ENCODE data around the gene THPO.
A peak's percentile ranks its signal among the peaks of the same experiment; 100 is the strongest.

The THPO gene

DNA sequence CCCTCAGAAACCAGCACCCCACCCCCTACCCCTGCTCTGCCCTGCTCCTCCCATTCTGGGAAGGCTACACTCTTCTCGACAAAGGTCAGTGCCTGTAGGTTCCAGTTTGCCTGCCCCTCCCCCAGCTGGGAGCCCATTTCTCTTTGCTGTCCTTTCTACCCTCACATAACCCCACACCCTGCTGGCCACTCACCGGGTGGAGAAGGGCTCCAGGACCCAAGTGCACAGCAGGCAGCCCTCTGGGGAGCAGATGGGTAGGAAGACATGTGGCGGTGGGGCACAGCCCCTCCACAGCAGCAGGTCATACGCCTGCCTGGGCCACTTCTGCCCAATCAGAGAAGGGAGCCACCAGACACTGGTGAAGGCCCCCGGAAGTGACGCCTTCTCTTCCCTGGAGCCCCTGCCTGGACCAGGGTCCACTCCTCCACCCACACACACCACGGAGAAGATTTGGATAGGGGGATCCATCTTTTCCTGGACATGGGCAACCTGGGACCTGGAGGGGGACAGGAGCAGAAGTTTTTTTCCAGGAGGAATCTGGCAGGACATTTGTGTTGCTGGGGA, at the start of gene THPO:
Gene THPO (minus strand): TSS at position 326 of the 564 bp plus-strand sequence. CDS start 1,948 bp downstream, outside the sequence.
- no peak for DNase-seq

DNA sequence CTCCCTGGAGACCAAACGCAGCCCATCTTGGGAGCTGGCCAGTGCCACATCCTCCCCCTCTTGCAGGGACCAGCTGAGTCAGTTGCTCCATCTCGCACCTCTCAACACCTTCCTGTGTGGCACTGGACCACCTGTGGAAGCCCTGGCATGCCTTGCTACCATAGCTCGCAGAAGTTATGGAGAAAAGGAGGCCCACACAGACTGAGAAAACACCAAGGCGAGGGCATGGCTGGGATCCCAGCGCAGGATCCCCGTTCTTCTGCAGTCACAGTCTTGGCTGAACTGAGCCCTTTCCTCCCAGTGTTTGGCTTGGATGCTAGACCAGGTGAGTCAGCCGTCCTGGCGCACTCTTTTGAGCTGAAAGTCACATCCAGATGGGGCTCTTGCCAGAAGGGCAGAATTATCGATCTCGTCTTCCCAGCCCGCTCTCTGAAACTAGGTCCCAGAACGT, 48.7 kb upstream of the THPO start:
- DNase-seq: peak; percentile 70

- DNase-seq: no peak
These were observed 45.6 kb upstream of the THPO start for GRCh38 chr3:184423561-184423960.

GRCh38 chr3:184419171-184419570, 41.2 kb upstream of the THPO start:
- no peak for DNase-seq

DNA sequence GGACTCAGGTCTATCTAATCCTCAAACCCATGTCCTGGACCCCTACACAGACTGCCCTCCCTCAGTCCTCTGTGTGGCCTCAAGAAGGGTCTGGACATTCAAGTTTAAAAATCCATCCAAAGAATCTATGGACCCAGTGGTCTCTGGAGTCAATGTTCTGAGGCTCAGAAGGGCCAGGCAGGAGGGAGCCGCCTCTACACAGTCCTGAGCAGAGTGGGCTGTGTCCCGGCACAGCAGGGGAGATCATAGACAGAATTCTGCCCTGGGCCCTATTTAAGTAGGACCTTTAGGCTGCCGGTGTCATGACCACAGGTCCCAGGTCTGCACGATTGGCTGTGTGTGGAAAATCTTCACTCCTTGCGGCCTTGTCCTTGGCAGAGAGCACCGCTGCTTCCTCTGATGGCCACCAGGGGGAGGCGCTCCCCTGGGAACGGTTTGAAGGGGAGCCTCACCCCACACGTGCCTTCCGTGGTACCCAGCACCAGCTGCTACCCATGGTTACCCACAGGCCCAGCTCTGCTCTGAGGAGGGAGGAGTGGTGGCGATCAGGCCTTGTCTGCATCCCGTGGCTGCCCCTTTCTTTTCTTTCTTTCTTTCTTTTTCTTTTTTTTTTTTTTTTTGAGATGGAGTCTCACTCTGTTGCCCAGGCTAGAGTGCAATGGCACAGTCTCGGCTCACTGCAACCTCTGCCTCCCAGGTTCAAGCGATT, 39.8 kb upstream of the THPO start:
- peak; percentile 60 for DNase-seq

GRCh38 chr3:184415203-184415490, 37.1 kb upstream of the THPO start:
- DNase-seq: no peak

DNA sequence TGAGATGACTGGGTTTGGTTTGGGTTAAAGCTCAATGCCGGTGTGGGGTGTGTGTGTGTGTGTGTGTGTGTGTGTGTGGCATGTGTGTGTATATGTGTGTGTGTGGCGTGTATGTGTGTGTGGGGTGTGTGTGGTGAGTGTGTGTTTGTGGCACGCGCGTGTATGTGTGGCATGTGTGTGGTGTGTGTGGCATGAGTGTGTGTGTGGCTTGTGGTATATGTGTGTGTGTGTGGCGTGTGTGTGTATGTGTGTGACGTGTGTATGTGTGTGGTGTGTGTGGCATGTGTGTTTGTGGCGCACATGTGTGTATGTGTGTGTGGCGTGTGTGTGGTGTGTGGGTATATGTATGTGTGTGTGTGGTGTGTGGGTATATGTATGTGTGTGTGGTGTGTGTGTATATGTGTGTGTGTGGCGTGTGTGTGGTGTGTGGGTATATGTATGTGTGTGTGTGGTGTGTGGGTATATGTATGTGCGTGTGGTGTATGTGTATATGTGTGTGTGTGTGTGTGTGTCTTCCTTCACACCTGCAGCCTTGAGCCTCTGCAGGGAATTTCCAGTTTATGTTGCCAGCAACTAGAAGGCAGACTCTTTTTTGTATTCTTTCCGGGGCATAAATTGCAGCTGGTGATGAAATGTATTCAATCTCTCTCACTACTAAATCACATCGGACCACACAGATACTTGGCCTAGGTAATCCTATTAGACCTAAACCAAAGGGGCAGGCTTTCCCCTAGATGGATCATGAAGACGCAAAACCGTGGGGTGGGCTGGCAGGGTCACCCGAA, 36.6 kb upstream of the THPO start:
- no peak for DNase-seq

GRCh38 chr3:184409946-184410500, 32.0 kb upstream of the THPO start:
- no peak for DNase-seq

- DNase-seq: no peak
These were observed 31.4 kb upstream of the THPO start for GRCh38 chr3:184409331-184409926.

DNA sequence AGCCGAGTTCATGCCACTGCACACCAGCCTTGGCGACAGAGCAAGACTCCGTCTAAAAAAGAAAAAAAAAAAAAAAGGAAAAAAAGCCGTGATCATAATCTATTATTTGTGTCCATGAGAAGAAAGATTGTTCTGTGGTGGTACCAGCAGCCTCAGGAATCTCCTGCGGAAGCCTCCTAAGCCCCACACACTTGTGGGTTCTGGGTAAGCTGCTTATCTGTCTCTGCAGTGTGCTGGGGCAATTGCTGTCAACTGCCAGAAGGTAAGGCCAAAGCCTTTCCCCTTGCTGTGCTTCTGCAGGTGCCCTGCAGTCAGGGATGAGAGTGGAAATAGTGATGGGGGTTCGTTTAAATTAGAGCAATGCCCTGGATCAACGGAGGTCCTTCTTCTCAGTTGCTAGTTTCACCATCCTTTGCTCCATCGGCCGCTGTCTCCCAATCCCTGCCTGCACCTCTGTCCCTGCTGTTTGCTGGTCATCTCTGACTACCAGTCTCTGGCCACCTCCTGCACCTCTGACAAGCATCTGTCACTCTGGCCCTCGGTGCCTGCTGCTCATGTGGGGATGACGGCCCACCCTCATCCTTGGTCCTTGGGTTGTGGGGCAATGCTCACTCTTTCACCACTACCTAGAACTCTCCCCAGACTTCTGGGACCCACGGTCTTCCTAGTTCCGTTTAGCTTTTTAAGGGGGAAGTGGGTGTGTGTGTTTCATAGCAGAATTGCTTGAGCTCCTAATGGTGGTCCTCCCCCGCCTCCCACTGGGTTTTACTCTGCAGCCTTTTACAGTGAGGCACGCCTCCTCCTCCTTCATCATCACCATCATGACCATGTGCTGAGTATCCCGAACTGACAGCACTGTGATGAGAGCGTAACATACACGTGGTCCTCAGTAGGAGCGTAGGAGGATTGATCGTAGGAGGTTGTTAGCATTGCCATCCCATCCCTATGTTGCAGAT, 27.3 kb upstream of the THPO start:
- no peak for DNase-seq

GRCh38 chr3:184399410-184399809, 21.4 kb upstream of the THPO start:
- DNase-seq: no peak

- no peak for DNase-seq
These were observed 17.3 kb upstream of the THPO start for GRCh38 chr3:184395320-184395660.

DNA sequence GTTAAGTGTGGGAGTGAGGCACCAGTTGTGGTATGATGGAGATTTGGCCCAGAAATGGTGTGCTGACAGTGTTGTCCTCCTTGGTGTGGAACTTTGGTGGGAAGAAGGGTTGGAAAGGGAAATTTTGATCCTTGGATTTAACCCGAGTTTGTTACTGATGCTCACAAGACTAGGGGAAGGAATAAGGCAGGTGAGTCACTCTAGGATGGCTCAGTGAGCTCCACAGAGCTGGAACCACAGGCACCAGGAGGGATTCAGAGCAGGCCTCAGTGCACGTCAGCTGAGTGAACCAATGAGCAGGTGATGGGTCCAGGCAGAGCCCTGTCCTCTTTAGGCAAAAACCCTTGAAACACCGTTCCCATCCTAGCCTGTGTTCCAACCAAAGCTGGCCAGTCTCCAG, 13.3 kb upstream of the THPO start:
- no peak for DNase-seq

DNA sequence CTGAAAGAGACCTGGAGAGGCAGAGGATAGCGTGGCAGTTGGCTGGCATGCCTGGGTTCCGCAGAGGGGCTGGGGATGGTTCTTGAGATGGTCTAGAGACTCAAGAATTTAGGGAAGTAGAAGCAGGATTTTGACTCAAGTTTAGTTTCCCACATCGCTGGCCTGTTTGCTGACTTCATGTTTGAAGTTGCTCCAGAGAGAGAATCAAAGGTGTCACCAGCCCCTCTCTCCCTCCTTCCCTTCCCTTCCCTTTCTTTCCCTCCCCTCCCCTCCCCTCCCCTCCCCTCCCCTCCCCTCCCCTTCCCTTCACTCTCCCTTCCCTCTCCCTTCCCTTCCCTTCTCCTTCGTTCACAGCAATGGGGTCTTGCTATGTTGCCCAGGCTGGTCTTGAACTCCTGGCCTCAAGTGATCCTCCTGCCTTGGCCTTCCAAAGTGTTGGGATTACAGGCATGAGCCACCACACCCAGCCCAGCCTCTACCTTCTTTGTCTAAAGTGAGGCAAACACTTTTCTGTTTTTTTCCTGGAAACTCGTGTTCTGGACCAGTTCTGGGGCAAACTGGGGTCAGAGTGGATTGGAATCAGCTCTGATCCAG, 12.0 kb upstream of the THPO start:
- no peak for DNase-seq

GRCh38 chr3:184389384-184389783, 11.4 kb upstream of the THPO start:
- DNase-seq: no peak

GRCh38 chr3:184388936-184389230, 10.9 kb upstream of the THPO start:
- DNase-seq: no peak

DNA sequence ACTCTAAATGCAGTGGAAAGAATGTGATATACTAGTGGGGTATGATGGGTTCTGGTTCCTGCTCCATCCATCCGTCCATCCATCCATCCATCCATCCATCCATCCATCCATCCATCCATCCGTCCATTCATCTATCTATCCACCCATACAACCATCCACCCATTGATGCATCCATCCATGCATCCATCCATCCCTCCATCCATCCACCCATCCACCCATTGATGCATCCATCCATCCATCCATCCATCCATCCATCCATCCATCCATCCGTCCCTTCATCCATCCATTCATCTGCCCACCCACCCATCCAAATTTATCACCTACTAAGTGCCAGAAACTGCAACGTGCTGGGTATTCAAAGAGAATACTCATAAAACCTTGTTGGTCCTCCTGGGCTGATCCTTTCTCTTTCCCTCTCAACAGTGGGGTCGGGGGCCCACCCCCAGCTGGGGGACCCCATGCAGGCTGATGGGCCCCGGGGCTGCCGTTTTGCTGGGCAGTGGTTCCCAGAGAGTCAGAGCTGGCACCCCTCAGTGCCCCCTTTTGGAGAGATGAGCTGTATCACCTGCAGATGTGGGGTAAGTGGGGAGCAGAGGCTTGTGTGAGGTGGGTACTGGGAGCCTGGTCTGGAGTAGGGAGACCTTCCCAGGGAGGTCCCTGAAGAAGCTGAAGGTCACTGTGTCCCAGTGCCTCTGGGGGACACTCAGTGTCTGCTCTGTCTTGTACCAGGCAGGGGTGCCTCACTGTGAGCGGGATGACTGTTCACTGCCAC, 10.3 kb upstream of the THPO start:
- DNase-seq: no peak

GRCh38 chr3:184387174-184387714, 9.2 kb upstream of the THPO start:
- DNase-seq: no peak

DNA sequence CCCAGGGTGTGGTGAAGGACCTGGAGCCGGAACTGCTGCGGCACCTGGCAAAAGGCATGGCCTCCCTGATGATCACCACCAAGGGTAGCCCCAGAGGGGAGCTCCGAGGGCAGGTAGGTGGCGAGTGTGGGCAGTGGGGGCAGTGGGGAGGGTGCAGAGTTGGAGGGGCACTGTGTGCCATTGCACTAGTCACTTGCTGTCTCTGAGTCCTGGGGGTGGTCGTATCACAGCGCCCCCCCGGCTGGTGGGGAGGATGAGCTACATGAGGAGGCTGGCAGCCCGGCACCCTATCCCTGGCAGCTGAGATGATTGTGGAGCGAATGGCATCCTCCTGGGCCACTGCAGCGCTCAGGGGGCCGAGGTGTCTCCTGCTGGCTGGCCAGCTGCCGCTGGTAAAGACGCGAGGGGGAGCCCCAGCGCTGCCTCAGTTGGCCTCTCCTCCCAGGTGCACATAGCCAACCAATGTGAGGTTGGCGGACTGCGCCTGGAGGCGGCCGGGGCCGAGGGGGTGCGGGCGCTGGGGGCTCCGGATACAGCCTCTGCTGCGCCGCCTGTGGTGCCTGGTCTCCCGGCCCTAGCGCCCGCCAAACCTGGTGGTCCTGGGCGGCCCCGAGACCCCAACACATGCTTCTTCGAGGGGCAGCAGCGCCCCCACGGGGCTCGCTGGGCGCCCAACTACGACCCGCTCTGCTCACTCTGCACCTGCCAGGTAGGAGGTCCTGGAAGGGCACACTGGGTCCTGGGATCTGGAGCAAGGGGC, 8.2 kb upstream of the THPO start:
- no peak for DNase-seq

DNA sequence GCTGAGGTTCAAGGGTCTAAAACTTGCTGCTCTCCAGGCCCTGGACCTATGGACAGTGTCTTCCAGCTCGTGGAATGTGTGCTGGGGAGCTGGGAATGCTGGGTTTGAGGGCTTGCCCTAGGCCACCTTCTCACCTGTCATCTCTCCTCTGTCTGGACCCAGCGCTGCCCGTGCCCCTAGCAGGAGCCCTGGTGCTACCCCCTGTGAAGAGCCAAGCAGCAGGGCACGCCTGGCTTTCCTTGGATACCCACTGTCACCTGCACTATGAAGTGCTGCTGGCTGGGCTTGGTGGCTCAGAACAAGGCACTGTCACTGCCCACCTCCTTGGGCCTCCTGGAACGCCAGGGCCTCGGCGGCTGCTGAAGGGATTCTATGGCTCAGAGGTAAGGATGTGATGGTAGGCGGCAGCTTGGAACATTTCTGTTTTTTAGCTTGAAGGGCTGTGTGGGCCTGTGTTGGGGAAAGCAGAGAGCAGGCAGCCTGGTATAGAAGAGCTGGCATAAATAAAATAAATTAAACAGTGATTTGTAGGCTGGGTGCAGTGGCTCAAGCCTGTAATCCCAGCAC, 6.9 kb upstream of the THPO start:
- DNase-seq: no peak
